Stimulated activated CD4-positive, alpha-beta T cell treated with anti-CD3 and anti-CD28 coated beads, Interleukin-2, amount 100 ng/mL, for 24 hours (primary cell): ENCODE data around the gene RPS8.
A peak's percentile ranks its signal among the peaks of the same experiment; 100 is the strongest.
"Not testable (repeated sequence)": the region's sequence is repeated elsewhere in the genome, so short reads cannot be mapped to it uniquely, and the experiment has no call there.

ENCODE experiments used
- DNase-seq, 2 donors: peaks; one replicate each; pipeline ENCODE4 v3.0.0-alpha.2; 2020

RPS8 gene

DNA sequence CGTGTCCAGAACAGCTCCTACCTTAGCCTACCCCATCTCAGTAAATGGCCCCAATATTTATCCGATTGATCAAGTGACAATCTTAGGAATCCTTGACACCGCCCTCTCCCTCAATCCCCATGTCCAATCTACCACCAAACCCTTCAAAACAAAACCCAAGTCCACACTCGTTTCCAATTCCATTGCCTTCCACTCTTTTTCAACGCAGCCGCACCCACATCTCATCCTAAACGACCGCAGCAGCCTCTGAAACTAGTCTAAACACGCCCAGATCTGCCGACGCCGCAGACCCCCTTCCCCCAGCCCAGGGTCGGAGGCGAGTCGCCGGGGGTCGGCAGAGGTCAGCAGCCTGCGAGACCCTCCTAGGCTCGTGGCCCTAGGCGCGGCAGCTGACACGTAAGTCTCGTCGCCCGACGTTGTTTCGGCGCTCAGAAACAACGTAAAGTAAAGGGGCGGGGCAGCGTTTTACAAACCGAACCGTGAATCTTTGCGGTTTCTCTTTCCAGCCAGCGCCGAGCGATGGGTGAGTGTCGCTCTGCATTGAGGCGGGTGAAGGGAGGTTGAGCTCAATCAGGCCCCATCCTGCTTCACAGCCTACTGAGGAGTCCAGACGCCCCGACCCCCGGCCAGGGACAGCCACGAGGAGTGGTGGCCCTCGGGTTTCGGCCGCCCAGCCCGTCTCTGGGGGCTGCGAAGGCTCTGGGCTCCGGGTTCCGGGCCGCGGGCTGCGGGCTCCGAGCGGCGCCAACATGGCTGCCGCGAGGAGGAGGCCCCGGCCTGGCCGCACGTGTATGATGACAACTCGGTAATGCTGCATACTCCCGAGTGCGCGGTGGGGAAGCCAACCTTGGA lies at the start of gene RPS8:
RPS8 (plus strand) TSS at position 463 of the 852 bp plus-strand sequence; CDS start at position 520, 57 bp downstream.
- DNase-seq = peak; percentile 89 to 91

- DNase-seq = peak; percentile 98 to 99
Measured at GRCh38 chr1:44730741-44731512, 44.4 kb upstream of the RPS8 start, which contains the start of gene RNU5D-1. Gene RNU5D-1 (minus strand): TSS chr1:44731170.

GRCh38 chr1:44733365-44733764 lies 42.0 kb upstream of the RPS8 start:
- DNase-seq = no peak

DNA sequence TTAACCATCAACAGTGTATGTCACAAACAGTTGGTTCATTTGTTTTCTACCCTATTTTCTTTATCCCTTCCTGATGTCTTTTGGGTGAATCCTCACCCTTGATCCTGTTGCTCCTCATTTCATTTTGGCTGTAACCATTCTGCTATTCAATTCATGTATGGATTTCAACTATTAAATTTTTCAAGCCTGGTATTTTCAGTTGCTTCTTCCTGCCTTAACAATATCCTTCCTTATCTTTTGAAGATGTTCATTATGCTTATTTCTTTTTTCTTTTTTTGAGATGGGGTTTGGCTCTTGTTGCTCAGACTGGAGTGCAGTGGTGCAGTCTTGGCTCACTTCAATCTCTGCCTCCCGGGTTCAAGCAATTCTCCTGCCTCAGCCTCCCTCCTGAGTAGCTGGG lies 41.6 kb upstream of the RPS8 start:
- no peak for DNase-seq

DNA sequence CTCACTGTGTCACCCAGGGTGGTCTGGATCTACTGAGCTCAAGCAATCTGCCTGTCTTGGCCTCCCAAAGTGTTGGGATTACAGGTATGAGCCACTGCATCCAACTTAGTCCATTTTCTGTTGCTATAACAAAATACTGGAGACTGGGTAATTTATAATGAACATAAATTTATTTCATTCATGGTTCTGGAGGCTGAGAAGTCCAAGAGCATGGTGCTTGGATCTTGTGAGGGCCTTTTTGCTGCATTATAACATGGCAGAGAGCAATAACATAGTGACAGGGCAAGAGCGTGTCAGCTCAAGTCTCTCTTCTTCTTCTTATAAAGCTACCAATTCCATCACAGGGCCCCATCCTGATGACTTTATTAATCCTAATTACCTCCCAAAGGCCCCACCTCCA lies 39.3 kb upstream of the RPS8 start:
- no peak for DNase-seq

DNA sequence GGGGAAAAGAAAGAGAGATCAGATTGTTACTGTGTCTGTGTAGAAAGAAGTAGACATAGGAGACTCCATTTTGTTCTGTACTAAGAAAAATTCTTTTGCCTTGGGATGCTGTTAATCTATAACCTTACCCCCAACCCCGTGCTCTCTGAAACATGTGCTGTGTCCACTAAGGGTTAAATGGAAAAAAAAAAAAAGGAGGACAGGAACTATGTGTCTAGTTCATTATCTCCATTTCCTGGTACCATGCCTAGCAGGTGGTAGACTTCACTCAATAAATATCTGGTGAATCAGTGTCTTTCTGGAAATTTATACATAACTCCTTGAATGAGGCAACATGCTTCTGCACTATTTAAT lies 36.4 kb upstream of the RPS8 start:
- not testable (repeated sequence) for DNase-seq

DNA sequence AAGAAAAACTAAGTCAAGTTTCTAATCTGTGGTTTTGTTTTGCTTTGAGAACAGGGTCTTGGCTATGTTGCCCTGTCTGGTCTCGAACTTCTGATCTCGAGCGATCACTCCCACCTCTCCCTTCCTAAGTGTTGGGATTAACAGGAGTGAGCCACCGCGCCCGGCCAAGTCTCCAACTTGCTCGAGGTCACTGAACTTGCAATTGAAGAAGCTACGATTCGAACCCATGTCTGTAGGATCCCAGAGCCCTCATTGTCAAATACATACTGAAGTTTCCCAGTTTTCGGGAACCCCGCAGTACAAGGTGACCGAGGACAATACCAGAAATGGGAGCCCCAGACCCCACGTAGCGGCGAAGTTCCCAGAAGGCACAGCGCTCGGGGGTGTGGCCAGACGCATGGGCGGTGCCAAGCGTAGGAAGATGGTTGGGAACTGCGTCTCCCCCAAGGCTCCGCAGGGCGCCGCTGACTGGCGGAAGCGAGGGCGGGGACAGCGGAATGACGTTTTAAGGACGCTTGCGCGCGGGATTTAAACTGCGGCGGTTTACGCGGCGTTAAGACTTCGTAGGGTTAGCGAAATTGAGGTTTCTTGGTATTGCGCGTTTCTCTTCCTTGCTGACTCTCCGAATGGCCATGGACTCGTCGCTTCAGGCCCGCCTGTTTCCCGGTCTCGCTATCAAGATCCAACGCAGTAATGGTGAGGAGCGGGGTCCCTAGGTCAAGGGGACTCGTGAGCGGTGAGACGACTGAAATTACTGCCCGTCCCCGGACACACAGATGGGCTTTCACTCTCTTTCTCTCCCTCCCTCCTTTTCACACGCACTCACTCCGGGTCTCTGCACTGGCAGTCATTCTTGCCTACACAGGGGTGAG lies 35.8 kb upstream of the RPS8 start, which contains the start of gene KIF2C:
KIF2C (plus strand) TSS at position 531 of the 872 bp plus-strand sequence; CDS start at position 627, 96 bp downstream.
- peak; percentile 98 to 99 for DNase-seq

DNA sequence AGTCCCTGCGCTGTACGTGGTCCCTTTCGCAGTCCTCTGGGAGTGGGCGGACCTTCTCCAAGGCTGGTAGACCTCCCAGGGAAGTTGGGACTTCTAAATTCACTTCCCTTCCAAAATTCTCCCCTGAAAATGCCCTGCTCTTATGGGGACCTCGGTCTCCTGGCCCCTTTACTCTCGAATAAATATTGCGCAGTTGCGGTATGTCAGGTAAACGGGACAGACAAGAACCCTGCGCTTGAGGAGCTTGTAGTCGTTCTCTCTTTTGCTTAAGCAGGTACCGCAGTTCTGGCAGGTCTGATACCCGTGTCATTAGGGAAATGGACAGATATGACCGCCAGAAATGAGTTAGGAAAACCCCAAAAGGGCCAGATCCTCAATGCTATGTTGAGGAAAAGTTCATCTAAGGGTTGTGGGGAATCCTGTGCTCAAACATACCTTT lies 35.1 kb upstream of the RPS8 start:
- DNase-seq = no peak

DNA sequence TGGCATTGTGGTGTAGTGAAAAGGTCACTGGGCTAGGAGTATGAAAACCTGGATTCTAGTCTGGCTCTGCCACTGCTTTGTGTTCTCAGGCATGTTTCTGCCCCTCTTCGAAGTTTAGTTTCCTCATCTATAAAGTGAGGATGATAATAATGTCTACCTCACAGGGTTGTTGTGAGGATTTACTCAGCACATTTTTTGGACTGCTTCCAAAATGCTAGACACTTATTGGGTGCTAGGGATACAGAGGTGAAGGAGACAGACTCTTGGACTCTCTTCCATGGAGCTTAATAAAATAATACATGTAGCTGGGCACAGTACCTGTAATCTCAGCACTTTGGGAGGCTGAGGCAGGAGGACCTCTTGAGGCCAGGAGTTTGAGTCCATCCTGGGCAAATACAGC lies 32.1 kb upstream of the RPS8 start:
- no peak for DNase-seq

DNA sequence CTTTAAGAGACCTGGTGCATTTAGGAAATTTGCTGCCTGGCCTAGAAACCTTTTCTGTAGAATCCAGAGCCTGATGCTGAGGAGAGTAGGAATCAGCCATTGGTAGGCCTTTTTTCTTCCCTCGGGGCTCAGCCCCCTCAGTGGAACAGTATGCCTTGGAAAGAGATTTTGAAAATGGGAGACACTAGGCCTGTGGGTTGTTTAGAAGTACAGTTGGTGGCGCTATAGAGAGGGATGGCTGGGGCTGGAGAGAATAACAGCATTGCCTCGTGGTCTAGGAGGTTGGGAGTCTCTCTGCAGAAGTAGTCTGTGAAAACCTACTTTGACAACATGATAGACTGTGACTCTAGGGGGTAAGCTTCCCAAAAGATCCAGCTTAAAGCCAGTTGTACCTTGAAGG lies 27.5 kb upstream of the RPS8 start:
- no peak for DNase-seq

GRCh38 chr1:44757420-44757819 lies 17.9 kb upstream of the RPS8 start:
- DNase-seq = no peak

GRCh38 chr1:44759077-44759476 lies 16.3 kb upstream of the RPS8 start:
- DNase-seq = no peak

DNA sequence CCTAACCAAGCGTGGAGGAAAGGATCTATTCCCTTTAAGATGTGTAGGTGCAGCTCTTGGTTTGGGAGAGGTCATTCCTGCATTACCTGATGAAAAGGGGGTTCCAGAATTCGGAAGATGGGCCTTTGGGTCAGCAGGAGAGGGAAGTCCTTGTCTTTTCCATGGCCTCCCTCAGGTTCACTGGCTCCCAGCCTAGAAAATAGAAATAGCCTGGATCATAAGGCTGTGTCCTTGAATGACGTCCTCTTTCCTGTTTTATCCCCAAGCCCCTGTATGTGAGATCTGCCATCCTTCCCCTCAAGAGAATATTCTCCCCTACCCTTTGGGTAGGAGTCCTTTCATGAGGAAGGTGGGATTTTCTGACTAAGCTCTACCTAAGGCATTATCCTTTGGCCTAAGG lies 14.5 kb upstream of the RPS8 start:
- DNase-seq = no peak

DNA sequence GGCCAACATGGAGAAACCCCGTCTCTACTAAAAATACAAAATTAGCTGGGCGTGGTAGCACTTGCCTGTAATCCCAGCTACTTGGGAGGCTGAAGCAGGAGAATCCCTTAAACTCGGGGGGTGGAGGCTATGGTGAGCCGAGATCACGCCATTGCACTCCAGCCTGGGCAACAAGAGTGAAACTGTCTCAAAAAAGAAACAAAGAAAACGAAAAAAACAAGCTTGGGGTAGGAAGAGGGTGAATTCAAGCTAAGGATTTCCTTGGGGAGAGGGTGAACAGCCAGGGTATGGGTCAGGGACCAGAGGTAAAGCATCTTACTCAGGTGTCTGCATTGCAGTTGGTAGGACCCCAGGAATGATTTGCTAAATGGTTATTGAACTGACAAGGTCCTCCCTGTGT lies 8.9 kb upstream of the RPS8 start:
- DNase-seq = not testable (repeated sequence)

- DNase-seq = peak; percentile 49 to 51
Measured at GRCh38 chr1:44775930-44776729, 790 bp downstream of the RPS8 start.

- DNase-seq = no peak
Measured at GRCh38 chr1:44776730-44777068, 1.4 kb downstream of the RPS8 start.

DNA sequence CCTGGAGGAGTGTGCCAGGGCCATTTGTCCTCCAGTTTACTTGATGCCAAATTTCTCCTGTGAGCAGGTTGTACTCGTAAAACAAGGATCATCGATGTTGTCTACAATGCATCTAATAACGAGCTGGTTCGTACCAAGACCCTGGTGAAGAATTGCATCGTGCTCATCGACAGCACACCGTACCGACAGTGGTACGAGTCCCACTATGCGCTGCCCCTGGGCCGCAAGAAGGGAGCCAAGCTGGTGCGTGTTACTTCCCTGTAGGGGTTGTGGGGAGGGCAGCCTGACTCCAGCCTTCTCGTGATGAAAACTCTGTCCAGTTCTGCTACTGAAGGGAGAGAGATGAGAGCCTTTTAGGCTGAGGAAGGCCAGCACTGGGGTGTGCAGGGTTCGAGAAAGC lies 2.2 kb downstream of the RPS8 start:
- no peak for DNase-seq

DNA sequence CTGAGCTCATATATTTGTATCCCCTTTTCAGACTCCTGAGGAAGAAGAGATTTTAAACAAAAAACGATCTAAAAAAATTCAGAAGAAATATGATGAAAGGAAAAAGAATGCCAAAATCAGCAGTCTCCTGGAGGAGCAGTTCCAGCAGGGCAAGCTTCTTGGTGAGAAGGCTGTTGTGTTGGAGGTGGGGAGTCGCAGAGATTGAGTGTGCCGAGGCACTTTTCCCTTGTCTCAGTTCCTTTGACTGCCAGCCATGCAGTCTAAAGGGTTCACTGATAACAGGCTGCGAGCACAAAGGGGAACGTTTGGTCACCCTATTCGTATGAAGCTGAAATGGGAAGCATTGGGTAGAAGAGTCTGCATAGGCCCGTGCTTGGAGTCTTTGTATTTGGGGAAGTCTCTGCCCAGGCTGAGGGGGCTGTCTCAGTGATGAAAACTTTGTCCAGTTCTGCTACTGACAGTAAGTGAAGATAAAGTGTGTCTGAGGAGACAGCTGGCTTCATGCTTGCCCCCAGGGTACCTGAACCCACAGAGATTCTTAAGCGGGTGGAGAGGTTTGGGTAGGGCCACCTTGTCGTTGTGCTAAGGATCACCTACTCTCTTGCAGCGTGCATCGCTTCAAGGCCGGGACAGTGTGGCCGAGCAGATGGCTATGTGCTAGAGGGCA lies 2.8 kb downstream of the RPS8 start:
- no peak for DNase-seq

DNA sequence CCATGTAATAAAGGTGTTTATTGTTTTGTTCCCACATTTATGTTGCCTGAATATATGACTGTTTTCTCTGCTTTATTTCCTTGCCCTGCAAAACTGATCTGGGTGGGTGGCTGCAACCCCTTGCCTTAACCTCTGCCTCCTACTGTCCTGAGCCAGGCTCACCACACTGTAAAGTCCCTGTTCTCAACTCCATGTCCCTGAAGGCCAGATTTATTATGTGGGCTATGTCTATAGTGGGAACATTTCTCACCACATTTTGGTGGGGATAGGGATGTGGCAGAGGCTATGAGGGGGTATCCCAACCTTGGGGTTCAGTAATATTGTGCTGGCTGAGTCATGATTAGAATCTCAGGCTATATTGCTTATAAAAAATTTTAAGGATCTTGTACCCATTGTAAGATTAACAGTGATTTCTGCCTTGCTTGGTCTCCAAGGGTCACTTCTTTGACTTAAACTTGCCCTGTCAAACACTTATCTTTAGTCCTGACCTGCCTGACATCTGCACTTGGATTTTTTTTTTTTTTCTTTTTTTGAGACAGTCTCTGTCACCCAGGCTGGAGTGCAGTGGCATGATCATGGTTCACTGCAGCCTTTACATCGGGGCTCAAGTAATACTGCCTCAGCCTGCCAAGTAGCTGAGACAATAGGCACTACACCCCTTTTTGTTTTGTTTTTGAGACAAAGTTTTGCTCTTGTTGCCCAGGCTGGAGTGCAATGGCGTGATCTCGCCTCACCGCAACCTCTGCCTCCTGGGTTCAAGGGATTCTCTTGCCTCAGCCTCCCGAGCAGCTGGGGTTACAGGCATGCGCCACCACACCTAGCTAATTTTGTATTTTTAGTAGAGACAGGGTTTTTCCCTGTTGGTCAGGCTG lies 3.6 kb downstream of the RPS8 start:
- no peak for DNase-seq

- no peak for DNase-seq
Measured at GRCh38 chr1:44780583-44781121, 5.3 kb downstream of the RPS8 start.
